Heart left ventricle (tissue), 16 donors: ENCODE measurements around the gene ZNF837. TPM values are rescaled to one million over a fixed set of nuclear protein-coding genes. Genes with fewer than 3 reads are reported as not detected.

Experiments
- ATAC-seq, 4 donors: fragments of 200-7000 bp; cut with Tn5 transposase; one replicate each; pipeline ENCODE4 v1.9.1; 2020 to 2022; ENCODE audit warnings: moderate library complexity in 4 of 4, mild to moderate bottlenecking in 3 of 4, moderate number of reproducible peaks in 1 of 4
- DNase-seq, 5 donors: peaks; one replicate each; pipeline ENCODE4 v3.0.0-alpha.2; 2020
- H3K27ac ChIP-seq, 12 donors: fragments of 200-600 bp; sonication (generic) in 4 of 12; one replicate each; pipeline versions ENCODE4 v1.5.0 to v1.8.0; 2016 to 2022; ENCODE audit warnings: mild to moderate bottlenecking in 2 of 12
- H3K27me3 ChIP-seq, 9 donors: fragments of 200-600 bp; sonication (generic) in 2 of 9; one replicate each; pipeline versions ENCODE4 v1.5.1 to v1.8.0; 2016 to 2022; ENCODE audit warnings: mild to moderate bottlenecking in 3 of 9
- H3K36me3 ChIP-seq, 9 donors: fragments of 200-600 bp; sonication (generic) in 2 of 9; one replicate each; pipeline versions ENCODE4 v1.5.0 to v1.8.0; 2018 to 2022; ENCODE audit warnings: mild to moderate bottlenecking in 2 of 9
- H3K4me1 ChIP-seq, 12 donors: fragments of 200-600 bp; sonication (generic) in 4 of 12; one replicate each; pipeline versions ENCODE4 v1.5.0 to v1.8.0; 2016 to 2022; ENCODE audit warnings: mild to moderate bottlenecking in 3 of 12
- H3K4me3 ChIP-seq, 12 donors: fragments of 200-600 bp; sonication (generic) in 4 of 12; one replicate each; pipeline versions ENCODE4 v1.5.0 to v1.8.0; 2017 to 2022; ENCODE audit warnings: mild to moderate bottlenecking in 9 of 12, moderate library complexity in 4 of 12
- H3K9me3 ChIP-seq, 12 donors: fragments of 200-600 bp; sonication (generic) in 4 of 12; one replicate each; pipeline versions ENCODE4 v1.5.0 to v1.8.0; 2016 to 2022; ENCODE audit warnings: mild to moderate bottlenecking in 1 of 12
- CTCF ChIP-seq, 12 donors: fragments of 200-600 bp; sonication (generic) in 4 of 12; IDR thresholded peaks; one replicate each; pipeline versions ENCODE4 v1.5.0 to v1.8.0; 2018 to 2022; ENCODE audit warnings: antibody characterized with exemption in 12 of 12, mild to moderate bottlenecking in 5 of 12
- POLR2A ChIP-seq, 2 donors: fragments of 450-650 bp; IDR thresholded peaks; one replicate each; pipeline ENCODE4 v1.6.1; 2017; ENCODE audit warnings: antibody characterized with exemption in 2 of 2, mild to moderate bottlenecking in 2 of 2, moderate library complexity in 2 of 2
- WGBS, 4 donors: extraction: QIAGEN DNeasy Blood & Tissue Kit in 2 of 4; methylation state at CpG; one replicate each; pipeline versions ENCODE4 v1.1.5 to v1.1.7; 2013 to 2018; 5-methylcytosine and 5-hydroxymethylcytosine counted together
- intact Hi-C, 10 donors: fragments of 100-400 bp; cut with DNase I; formaldehyde crosslinking; loops; one replicate each; pipeline versions ENCODE4 v1.11.1 to v1.14.2; 2022
- polyA plus RNA-seq, 2 donors: library from polyadenylated mRNA; stranded (reverse); fragments of 200-250 nt; gene quantifications; one replicate each; pipeline ENCODE4 v1.2.3, GENCODE V29; 2013
- total RNA-seq, 9 donors: library from RNA; depleted of rRNA in 2 of 9; stranded (reverse); fragments of >200 nt in 2 of 9; fragmentation: NEBNext Ultra II Directional in 3 of 9; extraction: Animal tissue kit (Norgen Biotek cat#: 25700) in 3 of 9; gene quantifications; one replicate each; pipeline versions ENCODE4 v1.1.0 to v1.2.4, GENCODE V29; 2016 to 2023
- donor health status: ischemic (EF 13 %, LVEDD 7.1; RV severe dilation, severe dysfunction).
- donor health status: healthy with polysubstance abuse.
- donor health status: DM: no; HTN: yes; CAD: no.
- donor health status: DM: no; HTN: no; CAD: no.
- donor health status: ischemic (EF 25% LVEDD 6.9; RV normal size, moderate dysfunction).
- donor health status: ischemic (EF 25% LVEDD 5.7; RV mildly dilated, moderate dysfunction).
- donor health status: healthy.
- donor health status: DM: yes; HTN: yes; CAD: no.
- donor health status: ischemic (EF 35%, LVEDD 5.7; RV mildly dilated, moderate dysfunction).
- donor health status: nonischemic (EF 11% LVEDD 7.7; RV severe dilation, severe dysfunction).
- donor health status: DM: yes; HTN: yes; CAD: no.
- donor health status: PGD.
- donor health status: ischemic (EF 29% LVEDD 5.4; RV normal size, mild dysfunction).
- donor health status: nonischemic (EF 23%, LVEDD 6.1; RV moderate dilation, normal function).

ZNF837 gene
- total and polyA plus RNA-seq, 11 donors, result 0.17 to 0.75 (median 0.57) TPM; not detected in 2

GRCh38 chr19:58394821-58395219, 14.0 kb upstream of the ZNF837 start:
- Histone ChIP-seq H3K36me3 (peaks cover 0 to 56% (median 47%) of the 10 kb centered on the region in 9 donors), H3K4me1 (peaks cover 0 to 17% (median 2%) of the 10 kb centered on the region in 12 donors), H3K9me3 (no peaks in the 10 kb centered on the region), H3K27me3 (peaks cover 5 to 25% (median 16%) of the 10 kb centered on the region in 9 donors), H3K4me3 (no peak overlapping the region), H3K27ac (no peak overlapping the region)
- ATAC-seq, result peak in 1 of 4 donors; percentile 8
- DNase-seq, result no peak
- no peak for TF ChIP-seq CTCF (IDR thresholded peaks at IDR 0.05)
- TF ChIP-seq POLR2A (IDR thresholded peaks at IDR 0.05), result no peak
- intact Hi-C loops, result no loop called here
- 66 to 100% (median 74%) methylated on average over 1 to 3 of the region's 3 CpGs for WGBS, 4 donors

GRCh38 chr19:58393725-58394033, 12.8 kb upstream of the ZNF837 start:
- WGBS, 4 donors, result 85 to 90% (median 88%) methylated on average over 4 of the region's 4 CpGs
- no peak for ATAC-seq
- H3K4me3 ChIP-seq, result no peak overlapping the region
- peaks cover 5 to 25% (median 16%) of the 10 kb centered on the region in 9 donors for H3K27me3 ChIP-seq
- TF ChIP-seq CTCF (IDR thresholded peaks at IDR 0.05), result no peak
- TF ChIP-seq POLR2A (IDR thresholded peaks at IDR 0.05), result no peak
- no peak for DNase-seq
- intact Hi-C loops, result no loop called here
- no peak overlapping the region for H3K27ac ChIP-seq
- no peaks in the 10 kb centered on the region for H3K9me3 ChIP-seq
- peaks cover 0 to 22% (median 5%) of the 10 kb centered on the region in 12 donors for H3K4me1 ChIP-seq
- peaks cover 0 to 67% (median 58%) of the 10 kb centered on the region in 9 donors for H3K36me3 ChIP-seq

GRCh38 chr19:58392945-58393724, 12.3 kb upstream of the ZNF837 start:
- intact Hi-C loops, result no loop called here
- no peak for TF ChIP-seq POLR2A (IDR thresholded peaks at IDR 0.05)
- no peak for TF ChIP-seq CTCF (IDR thresholded peaks at IDR 0.05)
- WGBS, 4 donors, result 91 to 95% (median 93%) methylated on average over 22 to 26 of the region's 26 CpGs
- DNase-seq, result no peak
- H3K27ac ChIP-seq, result no peak overlapping the region
- H3K9me3 ChIP-seq, result no peaks in the 10 kb centered on the region
- H3K4me1 ChIP-seq, result peaks cover 0 to 26% (median 8%) of the 10 kb centered on the region in 12 donors
- ATAC-seq, result no peak
- H3K27me3 ChIP-seq, result peaks cover 5 to 25% (median 16%) of the 10 kb centered on the region in 9 donors
- peaks cover 0 to 72% (median 63%) of the 10 kb centered on the region in 9 donors for H3K36me3 ChIP-seq
- no peak overlapping the region for H3K4me3 ChIP-seq

GRCh38 chr19:58388175-58388526, 7.3 kb upstream of the ZNF837 start:
- no peak for TF ChIP-seq POLR2A (IDR thresholded peaks at IDR 0.05)
- TF ChIP-seq CTCF (IDR thresholded peaks at IDR 0.05), result no peak
- WGBS, 4 donors, result 80 to 88% (median 85%) methylated on average over 3 of the region's 3 CpGs
- peaks cover 5 to 39% (median 25%) of the 10 kb centered on the region in 12 donors for H3K4me1 ChIP-seq
- no peaks in the 10 kb centered on the region for H3K9me3 ChIP-seq
- ATAC-seq (no peak), DNase-seq (no peak)
- H3K27me3 ChIP-seq, result no peaks in the 10 kb centered on the region
- intact Hi-C loops, result no loop called here
- H3K36me3 ChIP-seq, result peaks cover 0 to 52% (median 46%) of the 10 kb centered on the region in 9 donors
- H3K4me3 ChIP-seq, result peak overlapping the region in 11 of 12 donors; percentile 60 to 99 (median 82)
- H3K27ac ChIP-seq, result peak overlapping the region in 1 of 12 donors; percentile 98
